GM12873 (cell line): Measurements from ENCODE around the gene CD151.

ENCODE experiments used
- TF ChIP-seq, protein P1 (sequence below): IDR thresholded peaks from 2 replicates; pipeline ENCODE4 v1.5.1; 2012; ENCODE audit warnings: low read depth, mild to moderate bottlenecking, moderate library complexity, low read length, control low read depth; ENCODE audit not compliant: insufficient read depth; ENCODE audit errors: missing control alignments

The CD151 gene

GRCh38 chr11:846496-847098 is 13.8 kb downstream of the CD151 start:
- TF ChIP-seq, protein P1, sequence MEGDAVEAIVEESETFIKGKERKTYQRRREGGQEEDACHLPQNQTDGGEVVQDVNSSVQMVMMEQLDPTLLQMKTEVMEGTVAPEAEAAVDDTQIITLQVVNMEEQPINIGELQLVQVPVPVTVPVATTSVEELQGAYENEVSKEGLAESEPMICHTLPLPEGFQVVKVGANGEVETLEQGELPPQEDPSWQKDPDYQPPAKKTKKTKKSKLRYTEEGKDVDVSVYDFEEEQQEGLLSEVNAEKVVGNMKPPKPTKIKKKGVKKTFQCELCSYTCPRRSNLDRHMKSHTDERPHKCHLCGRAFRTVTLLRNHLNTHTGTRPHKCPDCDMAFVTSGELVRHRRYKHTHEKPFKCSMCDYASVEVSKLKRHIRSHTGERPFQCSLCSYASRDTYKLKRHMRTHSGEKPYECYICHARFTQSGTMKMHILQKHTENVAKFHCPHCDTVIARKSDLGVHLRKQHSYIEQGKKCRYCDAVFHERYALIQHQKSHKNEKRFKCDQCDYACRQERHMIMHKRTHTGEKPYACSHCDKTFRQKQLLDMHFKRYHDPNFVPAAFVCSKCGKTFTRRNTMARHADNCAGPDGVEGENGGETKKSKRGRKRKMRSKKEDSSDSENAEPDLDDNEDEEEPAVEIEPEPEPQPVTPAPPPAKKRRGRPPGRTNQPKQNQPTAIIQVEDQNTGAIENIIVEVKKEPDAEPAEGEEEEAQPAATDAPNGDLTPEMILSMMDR: no peak

DNA sequence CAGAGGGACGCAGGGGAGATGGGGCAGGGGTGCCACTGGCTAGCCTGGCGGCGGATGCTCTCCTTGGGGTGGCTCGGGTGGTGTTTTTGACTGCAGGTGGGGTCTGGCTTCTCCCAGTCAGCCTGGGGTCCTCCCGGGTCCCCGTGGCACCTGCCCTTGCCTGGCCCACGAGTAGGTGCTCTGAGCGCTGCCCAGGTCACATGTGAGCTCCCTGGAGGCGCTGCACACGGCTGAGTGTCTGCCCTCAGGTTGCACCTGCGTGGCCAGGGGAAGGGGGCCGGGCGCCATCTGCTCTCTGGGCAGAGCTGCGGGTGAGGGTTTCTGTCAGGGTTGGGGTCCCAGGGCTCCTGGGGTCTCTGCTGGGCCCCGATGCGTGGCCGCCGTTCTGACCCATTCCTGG is 15.1 kb downstream of the CD151 start:
- TF ChIP-seq, protein P1: no peak

DNA sequence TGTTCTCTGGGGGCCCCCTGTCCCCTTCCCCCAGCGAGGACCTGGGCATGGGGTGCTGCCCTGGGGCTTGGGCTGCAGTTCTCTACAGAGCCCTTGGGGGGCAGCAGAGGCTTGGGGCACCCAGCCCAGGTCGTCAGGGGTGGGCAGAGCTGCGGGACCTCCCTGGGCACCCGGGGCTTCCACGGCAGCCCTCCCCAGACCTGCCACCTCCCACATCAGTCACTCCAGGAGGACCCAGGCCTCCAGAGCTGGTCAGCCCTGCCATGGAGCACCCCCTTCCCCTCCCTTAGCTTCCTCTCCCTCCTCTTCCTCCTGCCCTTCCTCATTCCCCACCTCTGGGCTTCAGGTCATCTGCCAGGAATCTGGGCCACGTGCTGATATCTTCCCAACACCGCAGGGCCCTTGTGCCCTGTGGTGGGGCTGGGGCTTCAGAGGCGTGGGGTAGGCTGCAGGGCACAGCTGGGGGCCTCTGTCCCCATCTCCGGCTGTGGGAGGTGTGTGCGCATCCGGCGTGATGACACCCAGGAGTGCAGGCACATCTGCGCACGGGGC is 15.7 kb downstream of the CD151 start:
- TF ChIP-seq, protein P1: peak; percentile 93

GRCh38 chr11:849104-849824 is 16.5 kb downstream of the CD151 start:
- TF ChIP-seq, protein P1: no peak

- TF ChIP-seq, protein P1: no peak
Measured at GRCh38 chr11:849951-850774, 17.4 kb downstream of the CD151 start.

DNA sequence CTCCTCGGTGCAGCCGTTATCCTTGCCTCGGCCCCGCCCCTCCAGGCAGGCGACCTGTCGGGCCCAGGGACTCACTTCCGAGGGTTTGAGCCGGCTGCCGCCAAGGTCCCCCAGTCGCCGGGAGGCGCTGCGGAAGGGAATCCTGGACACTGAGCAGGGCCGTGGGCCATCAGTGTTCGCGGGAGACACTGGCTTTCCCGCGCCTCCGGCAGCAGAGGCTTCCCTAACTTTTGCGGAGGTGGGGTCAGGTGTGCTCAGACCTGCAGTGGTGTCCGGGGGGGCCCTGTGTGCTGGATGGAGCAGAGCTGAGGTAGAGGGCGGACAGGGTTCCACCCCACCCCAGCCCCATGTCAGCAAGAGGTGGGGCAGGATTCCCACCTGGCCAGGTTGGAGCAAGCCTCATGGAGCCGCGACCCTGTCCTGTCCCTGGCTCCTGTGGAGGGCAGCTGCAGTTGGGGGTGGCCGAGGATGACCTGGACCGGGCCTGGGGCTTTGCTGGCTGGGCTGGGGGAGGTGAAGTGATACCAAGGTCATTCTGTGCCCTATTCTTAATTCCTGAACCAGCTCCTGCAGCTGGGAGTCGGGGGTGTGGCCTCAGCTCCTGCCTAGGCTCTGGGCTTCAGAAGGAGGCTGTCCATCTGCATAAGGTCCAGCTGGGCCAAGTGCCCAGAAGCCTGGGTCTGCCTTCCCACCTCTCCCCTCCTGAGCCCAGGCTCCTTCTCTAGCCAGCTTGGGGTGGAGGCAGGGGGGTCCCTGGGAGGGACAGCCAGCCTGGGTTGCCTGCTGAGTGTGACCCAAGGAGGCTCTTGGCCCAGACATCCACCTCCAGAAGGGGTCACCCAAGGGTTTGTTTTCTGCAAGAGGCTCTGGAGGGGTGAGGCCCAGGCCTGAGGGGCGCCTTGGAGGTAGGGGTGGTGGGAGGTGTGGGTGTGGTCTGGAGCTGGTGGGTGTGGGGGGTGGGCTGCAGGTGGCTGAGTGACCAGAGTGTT is 18.3 kb downstream of the CD151 start:
- TF ChIP-seq, protein P1: peak; percentile 42
